K562 (cell line): ENCODE measurements around the gene RNU5D-1. TPM values are rescaled to one million over a fixed set of nuclear protein-coding genes. Genes with fewer than 3 reads are reported as not detected.

Experiments used
- ATAC-seq: fragments of 200-7000 bp; cut with Tn5 transposase; 3 replicates; pipeline ENCODE4 v1.9.1; 2020; ENCODE audit warnings: moderate library complexity
- BruUV-seq: library from RNA; stranded (reverse); fragments of 400-500 nt; replicated peaks from 2 replicates; lab custom pipeline; 2021; lab: Mats Ljungman, UMichigan
- CTCF ChIA-PET: fragments of 300-600 bp; formaldehyde crosslinking; extraction: SDS; loops from one replicate; lab custom pipeline; 2021; ENCODE audit warnings: low intra/inter-chr PET ratio; lab: Yijun Ruan, JAX
- POLR2A ChIA-PET: fragments of 300-600, 350-650 bp; sonication (Branson Sonifier 250); formaldehyde crosslinking; extraction: SDS; loops from one replicate; lab custom pipeline; 2021; ENCODE audit warnings: antibody characterized with exemption, inconsistent platforms; lab: Yijun Ruan, JAX
- DNase-seq, 4 experiments: peaks; one replicate each; pipeline versions ENCODE4 v3.0.0 to v3.0.0-alpha.2; 2011 to 2018; ENCODE audit warnings: low spot score in 3 of 4, mixed read lengths in 3 of 4; ENCODE audit errors: extremely low read depth in 1 of 4
- FAIRE-seq: peaks from 2 replicates; lab custom pipeline; 2011; peaks lifted over from hg19 to GRCh38; lab: Jason Lieb, UNC
- H2AFZ ChIP-seq: 2 replicates; pipeline ENCODE4 v1.6.0; 2011; ENCODE audit warnings: low read depth, low read length, control low read depth, inconsistent platforms
- H3K27ac ChIP-seq: fragments of 200-600 bp; 3 replicates; pipeline ENCODE4 v1.8.0; 2011; ENCODE audit warnings: low read depth, mild to moderate bottlenecking, control low read depth, inconsistent platforms, low read length, moderate library complexity, mixed read lengths; ENCODE audit errors: extremely low read depth
- H3K27me3 ChIP-seq, 2 experiments: fragments of 300-600 bp in 1 of 2; 2 replicates in 1 of 2; 3 replicates in 1 of 2; pipeline versions ENCODE4 v1.6.0 to v1.8.0; 2011; ENCODE audit warnings: inconsistent platforms in 2 of 2, low read length in 2 of 2, mild to moderate bottlenecking in 1 of 2, mixed read lengths in 1 of 2, moderate library complexity in 1 of 2; ENCODE audit not compliant: control insufficient read depth in 2 of 2, insufficient read depth in 2 of 2
- H3K36me3 ChIP-seq: fragments of 300-600 bp; 3 replicates; pipeline ENCODE4 v1.8.0; 2011; ENCODE audit warnings: mild to moderate bottlenecking, low read length, inconsistent platforms; ENCODE audit not compliant: control insufficient read depth, insufficient read depth
- H3K4me1 ChIP-seq, 2 experiments: fragments of 200-600 bp in 1 of 2; replicated peaks in 1 of 2; 2 replicates in 1 of 2; 3 replicates in 1 of 2; pipeline versions ENCODE4 v1.5.1 to v1.8.0; 2011; ENCODE audit warnings: inconsistent platforms in 2 of 2, low read length in 2 of 2, mild to moderate bottlenecking in 1 of 2, mixed read lengths in 1 of 2, moderate library complexity in 1 of 2; ENCODE audit not compliant: control insufficient read depth in 2 of 2, insufficient read depth in 2 of 2
- H3K4me2 ChIP-seq: 2 replicates; pipeline ENCODE4 v1.6.1; 2011; ENCODE audit warnings: low read length, control low read depth, inconsistent platforms, mixed read lengths; ENCODE audit not compliant: insufficient read depth
- H3K4me3 ChIP-seq: fragments of 200-600 bp; sonication (generic), shearing (Covaris generic); 2 replicates; pipeline ENCODE4 v1.5.1; 2016; ENCODE audit warnings: control low read depth, inconsistent platforms
- H3K79me2 ChIP-seq: fragments of 200-600 bp; 3 replicates; pipeline ENCODE4 v1.8.0; 2011; ENCODE audit warnings: low read length, inconsistent platforms; ENCODE audit not compliant: control insufficient read depth, insufficient read depth
- H3K9ac ChIP-seq, 2 experiments: 2 replicates each; pipeline versions ENCODE4 v1.6.0 to v1.6.1; 2011; ENCODE audit warnings: low read depth in 2 of 2, low read length in 2 of 2, control low read depth in 1 of 2, inconsistent platforms in 1 of 2, mild to moderate bottlenecking in 1 of 2, mixed read lengths in 1 of 2; ENCODE audit not compliant: insufficient read depth in 1 of 2
- H3K9me1 ChIP-seq: one replicate; pipeline ENCODE4 v1.6.0; 2011; ENCODE audit warnings: inconsistent platforms, mild to moderate bottlenecking, low read length, moderate library complexity; ENCODE audit not compliant: control insufficient read depth, insufficient read depth
- H3K9me3 ChIP-seq: replicated peaks from 2 replicates; pipeline ENCODE4 v1.5.1; 2011; ENCODE audit warnings: low read depth, low read length, inconsistent platforms; ENCODE audit not compliant: control insufficient read depth, insufficient read depth
- H4K20me1 ChIP-seq: replicated peaks from 2 replicates; pipeline ENCODE4 v1.6.1; 2011; ENCODE audit warnings: low read length, inconsistent platforms, mixed read lengths; ENCODE audit not compliant: control insufficient read depth, insufficient read depth
- ZC3H4 ChIP-seq: sonication (generic); formaldehyde crosslinking; IDR thresholded peaks from 2 replicates; pipeline ENCODE4 v1.9.0; 2021; ENCODE audit warnings: missing genetic modification reagents, borderline replicate concordance
- whole genome bisulfite sequencing: fragments of 100-300 bp; shearing (Covaris generic); methylation state at CpG from one replicate; pipeline ENCODE4 v1.1.6; 2016; ENCODE audit warnings: low coverage, mixed read lengths; ENCODE audit not compliant: insufficient coverage; ENCODE audit errors: missing lambda C conversion rate; 5-methylcytosine and 5-hydroxymethylcytosine counted together
- in situ Hi-C: fragments of 300-500 bp; cut with MboI; formaldehyde crosslinking; loops from 4 replicates; pipeline ENCODE4 v1.15.0; 2018; ENCODE audit warnings: inconsistent platforms, mixed read lengths
- intact Hi-C: fragments of 100-400 bp; cut with micrococcal nuclease; formaldehyde crosslinking; loops from 2 replicates; pipeline ENCODE4 v1.14.2; 2022
- polyA plus RNA-seq, 8 experiments: library from polyadenylated mRNA; depleted of rRNA in 4 of 8; stranded (reverse) in 5 of 8; unstranded in 3 of 8; fragments of >200 nt; fragmentation: Nextera tagmentation in 2 of 8; fragmentation: Illumina TruSeq in 1 of 8; extraction: Ambion mirVana in 2 of 8; extraction: Trizol in 1 of 8; gene quantifications; 2 replicates each; pipeline versions ENCODE4 v1.2.1 to v1.2.3, GENCODE V29; 2011 to 2014; ENCODE audit warnings: inconsistent platforms in 1 of 8, missing spikeins in 1 of 8
- total RNA-seq, 7 experiments: library from RNA; depleted of rRNA in 6 of 7; stranded (reverse); fragments of >200 nt in 6 of 7; fragmentation: Illumina TruSeq in 2 of 7; extraction: Trizol in 2 of 7; gene quantifications; 2 replicates each; pipeline versions ENCODE4 v1.2.1 to v1.2.3, GENCODE V29; 2011 to 2021; ENCODE audit warnings: low replicate concordance in 1 of 7
- TF ChIP-seq, protein P1 (sequence below): fragments of 450-650 bp; IDR thresholded peaks from 2 replicates; pipeline ENCODE4 v1.6.1; 2016; ENCODE audit warnings: low read depth
- TF ChIP-seq, protein P2 (sequence below): sonication (generic); formaldehyde crosslinking; IDR thresholded peaks from 2 replicates; pipeline ENCODE4 v1.8.1; 2023; ENCODE audit warnings: mild to moderate bottlenecking, missing genetic modification reagents
- TF ChIP-seq, protein P3 (sequence below): fragments of 450-650 bp; IDR thresholded peaks from 2 replicates; pipeline ENCODE4 v1.7.0; 2016; ENCODE audit warnings: borderline replicate concordance

Gene RNU5D-1
- total and polyA plus RNA-seq, 9 of the 15 experiments (the other 6 are each of a cell fraction or from before 2014, with no cell fraction given): under 0.01 TPM; not detected in 8

DNA sequence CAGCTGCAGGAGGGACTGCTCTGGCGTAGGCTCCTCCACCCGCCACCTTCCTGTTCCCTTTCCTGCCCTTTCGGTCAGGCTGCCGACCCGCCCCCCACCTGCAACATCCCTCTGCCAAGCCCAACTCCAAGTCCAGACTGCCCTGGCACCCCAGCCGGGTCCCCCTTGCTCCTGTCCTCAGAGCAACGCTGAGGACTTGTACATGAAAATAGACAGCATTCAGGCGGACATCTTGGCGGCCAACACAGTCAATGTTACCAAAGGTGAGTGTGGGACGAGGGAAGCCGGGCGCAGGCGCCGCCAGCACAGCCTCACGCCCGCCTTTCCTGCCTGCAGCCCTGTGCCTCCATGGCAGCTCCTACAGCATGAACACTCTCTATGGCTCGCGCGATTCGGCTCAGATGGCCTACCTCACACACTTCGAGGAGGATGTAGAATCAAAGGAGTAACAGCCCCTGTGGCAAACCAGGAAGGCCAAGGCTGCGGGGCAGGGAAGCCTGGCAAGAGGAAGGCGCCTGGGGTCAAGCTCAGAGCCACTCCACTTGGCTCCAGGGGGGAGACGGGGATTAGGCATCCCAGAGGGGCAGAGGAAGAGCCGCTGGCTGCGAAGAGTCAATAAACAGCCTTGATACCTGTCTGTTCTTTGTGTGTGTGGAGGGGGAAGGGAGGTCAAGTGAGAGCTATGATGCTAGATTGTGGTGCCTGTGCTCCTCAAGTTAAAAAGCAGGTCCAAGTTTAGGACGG is 5.8 kb downstream of the RNU5D-1 start:
- Histone ChIP-seq H3K36me3 (no peaks in the 10 kb centered on the region), H3K79me2 (no peaks in the 10 kb centered on the region)
- TF ChIP-seq ZC3H4 (CRISPR knock-in tag): no peak
- TF ChIP-seq, protein P1, sequence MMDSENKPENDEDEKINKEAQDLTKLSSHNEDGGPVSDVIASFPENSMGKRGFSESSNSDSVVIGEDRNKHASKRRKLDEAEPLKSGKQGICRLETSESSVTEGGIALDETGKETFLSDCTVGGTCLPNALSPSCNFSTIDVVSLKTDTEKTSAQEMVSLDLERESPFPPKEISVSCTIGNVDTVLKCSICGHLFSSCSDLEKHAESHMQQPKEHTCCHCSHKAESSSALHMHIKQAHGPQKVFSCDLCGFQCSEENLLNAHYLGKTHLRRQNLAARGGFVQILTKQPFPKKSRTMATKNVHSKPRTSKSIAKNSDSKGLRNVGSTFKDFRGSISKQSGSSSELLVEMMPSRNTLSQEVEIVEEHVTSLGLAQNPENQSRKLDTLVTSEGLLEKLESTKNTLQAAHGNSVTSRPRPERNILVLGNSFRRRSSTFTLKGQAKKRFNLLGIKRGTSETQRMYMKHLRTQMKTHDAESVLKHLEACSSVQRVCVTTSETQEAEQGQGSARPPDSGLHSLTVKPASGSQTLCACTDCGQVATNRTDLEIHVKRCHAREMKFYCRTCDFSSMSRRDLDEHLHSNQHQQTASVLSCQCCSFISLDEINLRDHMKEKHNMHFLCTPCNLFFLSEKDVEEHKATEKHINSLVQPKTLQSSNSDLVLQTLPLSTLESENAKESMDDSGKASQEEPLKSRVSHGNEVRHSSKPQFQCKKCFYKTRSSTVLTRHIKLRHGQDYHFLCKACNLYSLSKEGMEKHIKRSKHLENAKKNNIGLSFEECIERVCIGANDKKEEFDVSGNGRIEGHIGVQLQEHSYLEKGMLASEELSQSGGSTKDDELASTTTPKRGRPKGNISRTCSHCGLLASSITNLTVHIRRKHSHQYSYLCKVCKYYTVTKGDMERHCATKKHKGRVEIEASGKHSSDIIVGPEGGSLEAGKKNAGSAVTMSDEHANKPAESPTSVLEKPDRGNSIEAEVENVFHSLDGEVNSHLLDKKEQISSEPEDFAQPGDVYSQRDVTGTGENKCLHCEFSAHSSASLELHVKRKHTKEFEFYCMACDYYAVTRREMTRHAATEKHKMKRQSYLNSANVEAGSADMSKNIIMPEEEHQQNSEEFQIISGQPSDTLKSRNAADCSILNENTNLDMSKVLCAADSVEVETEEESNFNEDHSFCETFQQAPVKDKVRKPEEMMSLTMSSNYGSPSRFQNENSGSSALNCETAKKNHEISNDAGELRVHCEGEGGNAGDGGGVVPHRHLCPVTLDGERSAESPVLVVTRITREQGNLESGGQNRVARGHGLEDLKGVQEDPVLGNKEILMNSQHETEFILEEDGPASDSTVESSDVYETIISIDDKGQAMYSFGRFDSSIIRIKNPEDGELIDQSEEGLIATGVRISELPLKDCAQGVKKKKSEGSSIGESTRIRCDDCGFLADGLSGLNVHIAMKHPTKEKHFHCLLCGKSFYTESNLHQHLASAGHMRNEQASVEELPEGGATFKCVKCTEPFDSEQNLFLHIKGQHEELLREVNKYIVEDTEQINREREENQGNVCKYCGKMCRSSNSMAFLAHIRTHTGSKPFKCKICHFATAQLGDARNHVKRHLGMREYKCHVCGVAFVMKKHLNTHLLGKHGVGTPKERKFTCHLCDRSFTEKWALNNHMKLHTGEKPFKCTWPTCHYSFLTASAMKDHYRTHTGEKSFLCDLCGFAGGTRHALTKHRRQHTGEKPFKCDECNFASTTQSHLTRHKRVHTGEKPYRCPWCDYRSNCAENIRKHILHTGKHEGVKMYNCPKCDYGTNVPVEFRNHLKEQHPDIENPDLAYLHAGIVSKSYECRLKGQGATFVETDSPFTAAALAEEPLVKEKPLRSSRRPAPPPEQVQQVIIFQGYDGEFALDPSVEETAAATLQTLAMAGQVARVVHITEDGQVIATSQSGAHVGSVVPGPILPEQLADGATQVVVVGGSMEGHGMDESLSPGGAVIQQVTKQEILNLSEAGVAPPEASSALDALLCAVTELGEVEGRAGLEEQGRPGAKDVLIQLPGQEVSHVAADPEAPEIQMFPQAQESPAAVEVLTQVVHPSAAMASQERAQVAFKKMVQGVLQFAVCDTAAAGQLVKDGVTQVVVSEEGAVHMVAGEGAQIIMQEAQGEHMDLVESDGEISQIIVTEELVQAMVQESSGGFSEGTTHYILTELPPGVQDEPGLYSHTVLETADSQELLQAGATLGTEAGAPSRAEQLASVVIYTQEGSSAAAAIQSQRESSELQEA: no peak
- TF ChIP-seq, protein P2, sequence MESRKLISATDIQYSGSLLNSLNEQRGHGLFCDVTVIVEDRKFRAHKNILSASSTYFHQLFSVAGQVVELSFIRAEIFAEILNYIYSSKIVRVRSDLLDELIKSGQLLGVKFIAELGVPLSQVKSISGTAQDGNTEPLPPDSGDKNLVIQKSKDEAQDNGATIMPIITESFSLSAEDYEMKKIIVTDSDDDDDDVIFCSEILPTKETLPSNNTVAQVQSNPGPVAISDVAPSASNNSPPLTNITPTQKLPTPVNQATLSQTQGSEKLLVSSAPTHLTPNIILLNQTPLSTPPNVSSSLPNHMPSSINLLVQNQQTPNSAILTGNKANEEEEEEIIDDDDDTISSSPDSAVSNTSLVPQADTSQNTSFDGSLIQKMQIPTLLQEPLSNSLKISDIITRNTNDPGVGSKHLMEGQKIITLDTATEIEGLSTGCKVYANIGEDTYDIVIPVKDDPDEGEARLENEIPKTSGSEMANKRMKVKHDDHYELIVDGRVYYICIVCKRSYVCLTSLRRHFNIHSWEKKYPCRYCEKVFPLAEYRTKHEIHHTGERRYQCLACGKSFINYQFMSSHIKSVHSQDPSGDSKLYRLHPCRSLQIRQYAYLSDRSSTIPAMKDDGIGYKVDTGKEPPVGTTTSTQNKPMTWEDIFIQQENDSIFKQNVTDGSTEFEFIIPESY (CRISPR knock-in tag): 0 out of 2 replicates have a peak, but pooled peaks have one; percentile 0
- TF ChIP-seq, protein P3, sequence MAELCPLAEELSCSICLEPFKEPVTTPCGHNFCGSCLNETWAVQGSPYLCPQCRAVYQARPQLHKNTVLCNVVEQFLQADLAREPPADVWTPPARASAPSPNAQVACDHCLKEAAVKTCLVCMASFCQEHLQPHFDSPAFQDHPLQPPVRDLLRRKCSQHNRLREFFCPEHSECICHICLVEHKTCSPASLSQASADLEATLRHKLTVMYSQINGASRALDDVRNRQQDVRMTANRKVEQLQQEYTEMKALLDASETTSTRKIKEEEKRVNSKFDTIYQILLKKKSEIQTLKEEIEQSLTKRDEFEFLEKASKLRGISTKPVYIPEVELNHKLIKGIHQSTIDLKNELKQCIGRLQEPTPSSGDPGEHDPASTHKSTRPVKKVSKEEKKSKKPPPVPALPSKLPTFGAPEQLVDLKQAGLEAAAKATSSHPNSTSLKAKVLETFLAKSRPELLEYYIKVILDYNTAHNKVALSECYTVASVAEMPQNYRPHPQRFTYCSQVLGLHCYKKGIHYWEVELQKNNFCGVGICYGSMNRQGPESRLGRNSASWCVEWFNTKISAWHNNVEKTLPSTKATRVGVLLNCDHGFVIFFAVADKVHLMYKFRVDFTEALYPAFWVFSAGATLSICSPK: no peak
- TF ChIP-seq, all 486 proteins: peak for 1
- WGBS: 82% methylated on average over 24 of the region's 27 CpGs
- no peaks in the 10 kb centered on the region for H3K27me3 ChIP-seq
- DNase-seq (no peak), FAIRE-seq (no peak), ATAC-seq (no peak)
- no peak overlapping the region for H3K4me2 ChIP-seq
- H3K4me1 ChIP-seq: peaks cover 19 to 27% of the 10 kb centered on the region in 2 experiments
- H3K4me3 ChIP-seq: no peak overlapping the region
- H3K9me3 ChIP-seq: no peaks in the 10 kb centered on the region
- no peaks in the 10 kb centered on the region for H3K9me1 ChIP-seq
- in situ Hi-C loops (loop anchor here (10.0 kb wide), 1 partner anchor 580 kb away; no protein-coding TSS in a partner anchor), intact Hi-C loops (no loop called here)
- peak overlapping the region in 1 of 2 experiments; percentile 22; a peak in 1 of 4 replicates for H3K9ac ChIP-seq
- no peak overlapping the region for H3K27ac ChIP-seq
- POLR2A ChIA-PET: interaction anchor here (0.5 to 2.6 kb wide), 8 partner anchors 11 to 858 kb away, joined by 3 to 16 read pairs (median 3); partner anchors contain the start of gene RPS8
- H2AFZ ChIP-seq: no peak overlapping the region
- CTCF ChIA-PET: no interaction called here
- BruUV-seq: no TSS peak
- no peaks in the 10 kb centered on the region for H4K20me1 ChIP-seq
